Vagina (tissue), 2 donors: ENCODE data around the gene TCN1. TPM values are rescaled to one million over a fixed set of nuclear protein-coding genes. Genes with fewer than 3 reads are reported as not detected.
"Not testable (repeated sequence)": the region's sequence is repeated elsewhere in the genome, so short reads cannot be mapped to it uniquely, and the experiment has no call there.

Source experiments
- DNase-seq, 2 donors: peaks; one replicate each; pipeline ENCODE4 v3.0.0-alpha.2; 2017; ENCODE audit errors: extremely low spot score in 2 of 2
- H3K27ac ChIP-seq: fragments of 200-600 bp; sonication (generic); one replicate; pipeline ENCODE4 v1.5.1; 2019
- H3K27me3 ChIP-seq: fragments of 200-600 bp; sonication (generic); one replicate; pipeline ENCODE4 v1.5.1; 2019
- H3K36me3 ChIP-seq, 2 donors: fragments of 200-600 bp; sonication (generic); one replicate each; pipeline ENCODE4 v1.5.1; 2017 to 2019
- H3K4me1 ChIP-seq: fragments of 200-600 bp; sonication (generic); one replicate; pipeline ENCODE4 v1.5.1; 2019
- H3K4me3 ChIP-seq, 2 donors: fragments of 200-600 bp; sonication (generic); 1 replicate in 1 of 2; 2 replicates in 1 of 2; pipeline ENCODE4 v1.5.1; 2016 to 2019
- H3K9me3 ChIP-seq: fragments of 200-600 bp; sonication (generic); one replicate; pipeline ENCODE4 v1.5.1; 2019
- POLR2A ChIP-seq, 2 donors: fragments of 450-650 bp; IDR thresholded peaks; one replicate each; pipeline ENCODE4 v1.6.1; 2017; ENCODE audit warnings: antibody characterized with exemption in 2 of 2, mild to moderate bottlenecking in 2 of 2, moderate library complexity in 2 of 2
- POLR2AphosphoS5 ChIP-seq, 2 donors: sonication (generic); formaldehyde crosslinking; IDR thresholded peaks; one replicate each; pipeline ENCODE4 v1.9.0; 2017; ENCODE audit warnings: antibody characterized with exemption in 2 of 2, mild to moderate bottlenecking in 2 of 2, low read depth in 1 of 2; ENCODE audit not compliant: insufficient read depth in 1 of 2
- intact Hi-C: fragments of 100-400 bp; cut with DNase I; formaldehyde crosslinking; loops from one replicate; pipeline ENCODE4 v1.15.1; 2023
- total RNA-seq: library from RNA; depleted of rRNA; stranded (reverse); fragments of >200 nt; gene quantifications from one replicate; pipeline ENCODE4 v1.2.3, GENCODE V29; 2016
- TF ChIP-seq, protein P1 (sequence below), 3 experiments: fragments of 450-650 bp in 2 of 3; fragments of 200-600 bp in 1 of 3; sonication (generic) in 1 of 3; IDR thresholded peaks; one replicate each; pipeline ENCODE4 v1.5.1; 2017 to 2019; ENCODE audit warnings: antibody characterized with exemption in 3 of 3, mild to moderate bottlenecking in 2 of 3, moderate library complexity in 2 of 3

The TCN1 gene, protein sequence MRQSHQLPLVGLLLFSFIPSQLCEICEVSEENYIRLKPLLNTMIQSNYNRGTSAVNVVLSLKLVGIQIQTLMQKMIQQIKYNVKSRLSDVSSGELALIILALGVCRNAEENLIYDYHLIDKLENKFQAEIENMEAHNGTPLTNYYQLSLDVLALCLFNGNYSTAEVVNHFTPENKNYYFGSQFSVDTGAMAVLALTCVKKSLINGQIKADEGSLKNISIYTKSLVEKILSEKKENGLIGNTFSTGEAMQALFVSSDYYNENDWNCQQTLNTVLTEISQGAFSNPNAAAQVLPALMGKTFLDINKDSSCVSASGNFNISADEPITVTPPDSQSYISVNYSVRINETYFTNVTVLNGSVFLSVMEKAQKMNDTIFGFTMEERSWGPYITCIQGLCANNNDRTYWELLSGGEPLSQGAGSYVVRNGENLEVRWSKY
- total RNA-seq: 8.1 TPM

DNA sequence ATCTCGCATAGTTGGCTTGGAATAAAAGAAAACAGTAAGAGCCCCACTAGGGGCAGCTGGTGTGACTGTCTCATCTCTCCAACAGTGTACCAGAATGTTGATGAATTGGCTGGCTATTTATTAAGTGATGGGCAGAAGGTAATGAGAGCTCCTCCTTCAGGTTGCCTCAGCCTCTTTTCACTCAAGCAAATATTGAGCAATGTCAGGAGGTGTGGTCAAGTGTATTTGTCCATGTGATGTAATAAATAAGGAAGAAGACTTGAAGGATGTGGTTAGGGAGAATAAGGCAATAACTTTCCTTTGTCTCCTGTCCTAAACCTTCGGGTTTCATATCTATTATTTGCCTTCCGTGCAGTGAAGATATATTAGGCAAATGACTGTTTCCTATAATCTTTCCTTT, at the start of gene TCN1:
TCN1 (minus strand) TSS at position 91 of the 400 bp plus-strand sequence; CDS start at position 74, 17 bp downstream.
- Histone ChIP-seq H3K27ac (no peak within 1 kb of the TSS), H3K4me3 (no peak within 1 kb of the TSS), H3K9me3 (no peaks in the 10 kb centered on the region), H3K36me3 (no peaks in the 10 kb centered on the region), H3K27me3 (no peaks in the 10 kb centered on the region), H3K4me1 (no peaks in the 10 kb centered on the region)
- intact Hi-C loops: no loop called here
- TF ChIP-seq POLR2AphosphoS5 (IDR thresholded peaks at IDR 0.05; ENCODE audit: insufficient read depth in 1 of 2, low read depth in 1 of 2): no peak
- TF ChIP-seq, protein P1, sequence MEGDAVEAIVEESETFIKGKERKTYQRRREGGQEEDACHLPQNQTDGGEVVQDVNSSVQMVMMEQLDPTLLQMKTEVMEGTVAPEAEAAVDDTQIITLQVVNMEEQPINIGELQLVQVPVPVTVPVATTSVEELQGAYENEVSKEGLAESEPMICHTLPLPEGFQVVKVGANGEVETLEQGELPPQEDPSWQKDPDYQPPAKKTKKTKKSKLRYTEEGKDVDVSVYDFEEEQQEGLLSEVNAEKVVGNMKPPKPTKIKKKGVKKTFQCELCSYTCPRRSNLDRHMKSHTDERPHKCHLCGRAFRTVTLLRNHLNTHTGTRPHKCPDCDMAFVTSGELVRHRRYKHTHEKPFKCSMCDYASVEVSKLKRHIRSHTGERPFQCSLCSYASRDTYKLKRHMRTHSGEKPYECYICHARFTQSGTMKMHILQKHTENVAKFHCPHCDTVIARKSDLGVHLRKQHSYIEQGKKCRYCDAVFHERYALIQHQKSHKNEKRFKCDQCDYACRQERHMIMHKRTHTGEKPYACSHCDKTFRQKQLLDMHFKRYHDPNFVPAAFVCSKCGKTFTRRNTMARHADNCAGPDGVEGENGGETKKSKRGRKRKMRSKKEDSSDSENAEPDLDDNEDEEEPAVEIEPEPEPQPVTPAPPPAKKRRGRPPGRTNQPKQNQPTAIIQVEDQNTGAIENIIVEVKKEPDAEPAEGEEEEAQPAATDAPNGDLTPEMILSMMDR (IDR thresholded peaks at IDR 0.05): no peak
- TF ChIP-seq POLR2A (IDR thresholded peaks at IDR 0.05): no peak
- DNase-seq: no peak

GRCh38 chr11:59903569-59903968, 37.3 kb upstream of the TCN1 start:
- DNase-seq, H3K4me1 ChIP-seq, H3K27ac ChIP-seq, H3K4me3 ChIP-seq, H3K36me3 ChIP-seq, intact Hi-C loops, H3K27me3 ChIP-seq, H3K9me3 ChIP-seq: not testable (repeated sequence)

DNA sequence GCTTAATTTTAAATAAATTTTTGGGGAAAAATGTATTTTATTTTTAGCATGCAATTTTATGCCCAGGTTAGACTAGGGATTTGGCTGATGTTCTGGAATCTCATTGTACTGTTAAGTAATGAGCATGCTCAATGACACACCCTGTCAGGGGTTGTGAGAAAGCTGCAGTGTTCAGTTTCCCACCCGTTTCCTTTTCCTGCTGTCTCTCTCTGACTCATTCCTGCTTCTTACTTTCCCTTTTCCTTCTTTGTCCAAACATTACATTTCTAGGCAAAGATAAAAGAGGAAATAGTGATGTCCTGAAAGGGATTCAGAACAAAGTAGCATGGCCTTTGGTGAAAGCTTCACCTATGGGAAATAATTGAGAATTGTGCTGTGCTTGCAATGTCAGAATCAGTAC, 35.0 kb upstream of the TCN1 start:
- no peak for TF ChIP-seq POLR2AphosphoS5 (IDR thresholded peaks at IDR 0.05; ENCODE audit: insufficient read depth in 1 of 2, low read depth in 1 of 2)
- no peak for TF ChIP-seq POLR2A (IDR thresholded peaks at IDR 0.05)
- TF ChIP-seq, protein P1 (IDR thresholded peaks at IDR 0.05): no peak
- H3K9me3 ChIP-seq: no peaks in the 10 kb centered on the region
- H3K36me3 ChIP-seq: no peaks in the 10 kb centered on the region

GRCh38 chr11:59900366-59901126, 34.3 kb upstream of the TCN1 start:
- Histone ChIP-seq H3K4me3 (no peak overlapping the region), H3K9me3 (no peaks in the 10 kb centered on the region), H3K27ac (no peak overlapping the region), H3K27me3 (no peaks in the 10 kb centered on the region), H3K4me1 (no peaks in the 10 kb centered on the region), H3K36me3 (no peaks in the 10 kb centered on the region)
- intact Hi-C loops: no loop called here
- DNase-seq: no peak
- no peak for TF ChIP-seq POLR2AphosphoS5 (IDR thresholded peaks at IDR 0.05; ENCODE audit: insufficient read depth in 1 of 2, low read depth in 1 of 2)
- TF ChIP-seq POLR2A (IDR thresholded peaks at IDR 0.05): no peak
- TF ChIP-seq, protein P1 (IDR thresholded peaks at IDR 0.05): no peak

More for the DNA sequence above, 35.0 kb upstream of the TCN1 start:
- Histone ChIP-seq H3K4me1 (no peaks in the 10 kb centered on the region), H3K27me3 (no peaks in the 10 kb centered on the region), H3K27ac (no peak overlapping the region), H3K4me3 (no peak overlapping the region)
- no peak for DNase-seq
- intact Hi-C loops: no loop called here

DNA sequence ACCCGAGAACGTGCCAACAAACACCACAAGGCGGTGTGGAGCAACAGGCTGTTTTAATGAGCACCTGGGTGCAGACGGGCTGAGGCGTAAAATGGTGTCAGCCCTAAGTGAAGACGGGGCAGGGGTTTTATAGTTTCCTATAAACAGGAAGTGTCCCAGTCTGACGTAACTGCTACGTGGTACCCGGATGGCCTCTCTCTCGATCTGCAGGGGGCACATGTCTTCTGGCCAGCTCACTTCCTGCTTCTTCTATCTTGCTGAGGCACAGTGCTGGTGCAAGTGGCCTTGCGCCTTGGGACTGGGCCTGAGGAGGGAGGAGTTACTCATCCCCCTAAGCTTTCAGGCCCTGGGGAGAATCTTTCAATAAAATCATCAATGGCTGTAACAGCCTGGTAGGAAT, 33.2 kb upstream of the TCN1 start:
- Histone ChIP-seq H3K4me1 (no peaks in the 10 kb centered on the region), H3K36me3 (no peaks in the 10 kb centered on the region), H3K4me3 (no peak overlapping the region), H3K27ac (no peak overlapping the region), H3K9me3 (no peaks in the 10 kb centered on the region), H3K27me3 (no peaks in the 10 kb centered on the region)
- DNase-seq: no peak
- intact Hi-C loops: no loop called here
- TF ChIP-seq, protein P1 (IDR thresholded peaks at IDR 0.05): no peak
- TF ChIP-seq POLR2AphosphoS5 (IDR thresholded peaks at IDR 0.05; ENCODE audit: insufficient read depth in 1 of 2, low read depth in 1 of 2) (no peak), POLR2A (IDR thresholded peaks at IDR 0.05) (no peak)
